H1 (cell line): Measurements from ENCODE around the gene ATE1. TPM values are rescaled to one million over a fixed set of nuclear protein-coding genes. Genes with fewer than 3 reads are reported as not detected.

Experiments used
- EP300 ChIP-seq, 2 experiments: IDR thresholded peaks; 1 replicate in 1 of 2; 2 replicates in 1 of 2; pipeline ENCODE4 v1.6.1; 2011 to 2012; ENCODE audit warnings: low read depth in 2 of 2, low read length in 2 of 2, mild to moderate bottlenecking in 2 of 2, borderline replicate concordance in 1 of 2, inconsistent platforms in 1 of 2, moderate library complexity in 1 of 2
- NANOG ChIP-seq: IDR thresholded peaks from 2 replicates; pipeline ENCODE4 v1.6.1; 2011; ENCODE audit warnings: low read length, low read depth, mild to moderate bottlenecking, inconsistent platforms; ENCODE audit not compliant: insufficient read depth, poor library complexity, severe bottlenecking
- polyA plus RNA-seq, 7 experiments: library from polyadenylated mRNA; depleted of rRNA in 3 of 7; stranded (reverse) in 5 of 7; unstranded in 2 of 7; fragments of >200 nt in 5 of 7; fragments of 200-250 nt in 2 of 7; gene quantifications; 1 replicate in 5 of 7; 2 replicates in 1 of 7; 4 replicates in 1 of 7; pipeline versions ENCODE4 v1.2.1 to v1.2.3, GENCODE V29; 2011 to 2013; ENCODE audit warnings: missing spikeins in 2 of 7, mixed read lengths in 2 of 7
- total RNA-seq: library from RNA; stranded (reverse); fragmentation: NEBNext Ultra II Directional; extraction: Animal tissue kit (Norgen Biotek cat#: 25700); gene quantifications from 2 replicates; pipeline ENCODE4 v1.2.1, GENCODE V29; 2021
- TF ChIP-seq, protein P1 (sequence below): fragments of 300-600 bp; sonication (generic); IDR thresholded peaks from 2 replicates; pipeline ENCODE4 v1.7.1; 2012; ENCODE audit warnings: low read length, moderate library complexity, mild to moderate bottlenecking, inconsistent platforms; ENCODE audit not compliant: insufficient replicate concordance

Gene ATE1
- total and polyA plus RNA-seq, 2 of the 8 experiments (the other 6 are each of a cell fraction or from before 2014, with no cell fraction given) = 8.8 to 26.9 TPM

DNA sequence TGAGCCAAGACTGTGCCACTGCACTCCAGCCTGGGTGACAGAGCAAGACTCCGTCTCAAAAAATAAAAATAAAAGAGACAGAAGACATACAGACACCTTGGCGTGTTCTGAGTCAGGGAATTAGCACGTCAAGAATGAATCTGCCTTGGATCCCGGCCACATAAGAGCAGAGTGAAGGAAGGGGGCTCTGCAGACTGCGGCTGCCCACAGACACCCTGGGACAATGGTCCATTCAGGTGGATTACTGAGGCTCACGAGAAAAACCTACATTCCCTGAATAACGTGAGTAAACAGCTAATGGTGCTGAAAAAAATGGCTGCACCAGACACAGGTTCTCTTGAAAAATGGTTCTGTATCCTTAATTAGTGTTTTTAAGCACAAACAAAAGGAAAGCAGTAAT lies 229.5 kb downstream of the ATE1 start (continued):
- TF ChIP-seq, protein P1, sequence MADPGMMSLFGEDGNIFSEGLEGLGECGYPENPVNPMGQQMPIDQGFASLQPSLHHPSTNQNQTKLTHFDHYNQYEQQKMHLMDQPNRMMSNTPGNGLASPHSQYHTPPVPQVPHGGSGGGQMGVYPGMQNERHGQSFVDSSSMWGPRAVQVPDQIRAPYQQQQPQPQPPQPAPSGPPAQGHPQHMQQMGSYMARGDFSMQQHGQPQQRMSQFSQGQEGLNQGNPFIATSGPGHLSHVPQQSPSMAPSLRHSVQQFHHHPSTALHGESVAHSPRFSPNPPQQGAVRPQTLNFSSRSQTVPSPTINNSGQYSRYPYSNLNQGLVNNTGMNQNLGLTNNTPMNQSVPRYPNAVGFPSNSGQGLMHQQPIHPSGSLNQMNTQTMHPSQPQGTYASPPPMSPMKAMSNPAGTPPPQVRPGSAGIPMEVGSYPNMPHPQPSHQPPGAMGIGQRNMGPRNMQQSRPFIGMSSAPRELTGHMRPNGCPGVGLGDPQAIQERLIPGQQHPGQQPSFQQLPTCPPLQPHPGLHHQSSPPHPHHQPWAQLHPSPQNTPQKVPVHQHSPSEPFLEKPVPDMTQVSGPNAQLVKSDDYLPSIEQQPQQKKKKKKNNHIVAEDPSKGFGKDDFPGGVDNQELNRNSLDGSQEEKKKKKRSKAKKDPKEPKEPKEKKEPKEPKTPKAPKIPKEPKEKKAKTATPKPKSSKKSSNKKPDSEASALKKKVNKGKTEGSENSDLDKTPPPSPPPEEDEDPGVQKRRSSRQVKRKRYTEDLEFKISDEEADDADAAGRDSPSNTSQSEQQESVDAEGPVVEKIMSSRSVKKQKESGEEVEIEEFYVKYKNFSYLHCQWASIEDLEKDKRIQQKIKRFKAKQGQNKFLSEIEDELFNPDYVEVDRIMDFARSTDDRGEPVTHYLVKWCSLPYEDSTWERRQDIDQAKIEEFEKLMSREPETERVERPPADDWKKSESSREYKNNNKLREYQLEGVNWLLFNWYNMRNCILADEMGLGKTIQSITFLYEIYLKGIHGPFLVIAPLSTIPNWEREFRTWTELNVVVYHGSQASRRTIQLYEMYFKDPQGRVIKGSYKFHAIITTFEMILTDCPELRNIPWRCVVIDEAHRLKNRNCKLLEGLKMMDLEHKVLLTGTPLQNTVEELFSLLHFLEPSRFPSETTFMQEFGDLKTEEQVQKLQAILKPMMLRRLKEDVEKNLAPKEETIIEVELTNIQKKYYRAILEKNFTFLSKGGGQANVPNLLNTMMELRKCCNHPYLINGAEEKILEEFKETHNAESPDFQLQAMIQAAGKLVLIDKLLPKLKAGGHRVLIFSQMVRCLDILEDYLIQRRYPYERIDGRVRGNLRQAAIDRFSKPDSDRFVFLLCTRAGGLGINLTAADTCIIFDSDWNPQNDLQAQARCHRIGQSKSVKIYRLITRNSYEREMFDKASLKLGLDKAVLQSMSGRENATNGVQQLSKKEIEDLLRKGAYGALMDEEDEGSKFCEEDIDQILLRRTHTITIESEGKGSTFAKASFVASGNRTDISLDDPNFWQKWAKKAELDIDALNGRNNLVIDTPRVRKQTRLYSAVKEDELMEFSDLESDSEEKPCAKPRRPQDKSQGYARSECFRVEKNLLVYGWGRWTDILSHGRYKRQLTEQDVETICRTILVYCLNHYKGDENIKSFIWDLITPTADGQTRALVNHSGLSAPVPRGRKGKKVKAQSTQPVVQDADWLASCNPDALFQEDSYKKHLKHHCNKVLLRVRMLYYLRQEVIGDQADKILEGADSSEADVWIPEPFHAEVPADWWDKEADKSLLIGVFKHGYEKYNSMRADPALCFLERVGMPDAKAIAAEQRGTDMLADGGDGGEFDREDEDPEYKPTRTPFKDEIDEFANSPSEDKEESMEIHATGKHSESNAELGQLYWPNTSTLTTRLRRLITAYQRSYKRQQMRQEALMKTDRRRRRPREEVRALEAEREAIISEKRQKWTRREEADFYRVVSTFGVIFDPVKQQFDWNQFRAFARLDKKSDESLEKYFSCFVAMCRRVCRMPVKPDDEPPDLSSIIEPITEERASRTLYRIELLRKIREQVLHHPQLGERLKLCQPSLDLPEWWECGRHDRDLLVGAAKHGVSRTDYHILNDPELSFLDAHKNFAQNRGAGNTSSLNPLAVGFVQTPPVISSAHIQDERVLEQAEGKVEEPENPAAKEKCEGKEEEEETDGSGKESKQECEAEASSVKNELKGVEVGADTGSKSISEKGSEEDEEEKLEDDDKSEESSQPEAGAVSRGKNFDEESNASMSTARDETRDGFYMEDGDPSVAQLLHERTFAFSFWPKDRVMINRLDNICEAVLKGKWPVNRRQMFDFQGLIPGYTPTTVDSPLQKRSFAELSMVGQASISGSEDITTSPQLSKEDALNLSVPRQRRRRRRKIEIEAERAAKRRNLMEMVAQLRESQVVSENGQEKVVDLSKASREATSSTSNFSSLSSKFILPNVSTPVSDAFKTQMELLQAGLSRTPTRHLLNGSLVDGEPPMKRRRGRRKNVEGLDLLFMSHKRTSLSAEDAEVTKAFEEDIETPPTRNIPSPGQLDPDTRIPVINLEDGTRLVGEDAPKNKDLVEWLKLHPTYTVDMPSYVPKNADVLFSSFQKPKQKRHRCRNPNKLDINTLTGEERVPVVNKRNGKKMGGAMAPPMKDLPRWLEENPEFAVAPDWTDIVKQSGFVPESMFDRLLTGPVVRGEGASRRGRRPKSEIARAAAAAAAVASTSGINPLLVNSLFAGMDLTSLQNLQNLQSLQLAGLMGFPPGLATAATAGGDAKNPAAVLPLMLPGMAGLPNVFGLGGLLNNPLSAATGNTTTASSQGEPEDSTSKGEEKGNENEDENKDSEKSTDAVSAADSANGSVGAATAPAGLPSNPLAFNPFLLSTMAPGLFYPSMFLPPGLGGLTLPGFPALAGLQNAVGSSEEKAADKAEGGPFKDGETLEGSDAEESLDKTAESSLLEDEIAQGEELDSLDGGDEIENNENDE = no peak
- no peak for TF ChIP-seq NANOG
- no peak for TF ChIP-seq EP300 (IDR thresholded peaks at IDR 0.05; ENCODE audit: borderline replicate concordance in 1 of 2, low read depth in 2 of 2, low read length in 2 of 2)
